NB4 (cell line): ENCODE results near the gene TLE3.
A peak's percentile ranks its signal among the peaks of the same experiment; 100 is the strongest.

Experiments used
- DNase-seq: peaks from one replicate; pipeline ENCODE4 v3.0.0; 2010; ENCODE audit warnings: low read depth
- H3K4me3 ChIP-seq: one replicate; pipeline ENCODE4 v1.5.1; 2011; ENCODE audit warnings: mild to moderate bottlenecking, low read depth, low read length, moderate library complexity
- CTCF ChIP-seq: IDR thresholded peaks from one replicate; pipeline ENCODE4 v1.5.1; 2012; ENCODE audit warnings: low read depth, low read length
- MAX ChIP-seq: IDR thresholded peaks from 2 replicates; pipeline ENCODE4 v1.6.1; 2011; ENCODE audit warnings: low read depth, low read length
- MYC ChIP-seq: IDR thresholded peaks from 2 replicates; pipeline ENCODE4 v1.6.1; 2011; ENCODE audit warnings: low read depth, low read length
- POLR2A ChIP-seq: IDR thresholded peaks from 2 replicates; pipeline ENCODE4 v1.6.1; 2011; ENCODE audit warnings: mild to moderate bottlenecking; ENCODE audit not compliant: insufficient read length; ENCODE audit errors: extremely low read depth

Gene TLE3

GRCh38 chr15:70049701-70050301, 47.9 kb downstream of the TLE3 start:
- TF ChIP-seq MYC, result no peak
- no peak for TF ChIP-seq MAX
- no peak for TF ChIP-seq CTCF
- no peak for TF ChIP-seq POLR2A
- H3K4me3 ChIP-seq, result no peak overlapping the region
- DNase-seq, result no peak

GRCh38 chr15:70048578-70049514, 48.9 kb downstream of the TLE3 start:
- TF ChIP-seq POLR2A, result no peak
- no peak for TF ChIP-seq MYC
- TF ChIP-seq CTCF, result no peak
- no peak for TF ChIP-seq MAX
- no peak for DNase-seq

GRCh38 chr15:70048198-70048565, 49.5 kb downstream of the TLE3 start:
- DNase-seq, result no peak
- no peak overlapping the region for H3K4me3 ChIP-seq
- TF ChIP-seq POLR2A (no peak), MYC (no peak), CTCF (no peak), MAX (no peak)

More at GRCh38 chr15:70048578-70049514, 48.9 kb downstream of the TLE3 start:
- no peak overlapping the region for H3K4me3 ChIP-seq

- DNase-seq, result no peak
- no peak overlapping the region for H3K4me3 ChIP-seq
- TF ChIP-seq MAX (no peak), MYC (no peak), CTCF (no peak), POLR2A (no peak)
Observed at GRCh38 chr15:70047386-70048197, 50.1 kb downstream of the TLE3 start.

- H3K4me3 ChIP-seq, result no peak overlapping the region
- peak; percentile 15 for DNase-seq
- TF ChIP-seq POLR2A (no peak), CTCF (no peak), MAX (no peak), MYC (no peak)
Observed at GRCh38 chr15:70046679-70047369, 50.9 kb downstream of the TLE3 start.
